ENCODE measurements around the gene SYT2.

Gene SYT2

DNA sequence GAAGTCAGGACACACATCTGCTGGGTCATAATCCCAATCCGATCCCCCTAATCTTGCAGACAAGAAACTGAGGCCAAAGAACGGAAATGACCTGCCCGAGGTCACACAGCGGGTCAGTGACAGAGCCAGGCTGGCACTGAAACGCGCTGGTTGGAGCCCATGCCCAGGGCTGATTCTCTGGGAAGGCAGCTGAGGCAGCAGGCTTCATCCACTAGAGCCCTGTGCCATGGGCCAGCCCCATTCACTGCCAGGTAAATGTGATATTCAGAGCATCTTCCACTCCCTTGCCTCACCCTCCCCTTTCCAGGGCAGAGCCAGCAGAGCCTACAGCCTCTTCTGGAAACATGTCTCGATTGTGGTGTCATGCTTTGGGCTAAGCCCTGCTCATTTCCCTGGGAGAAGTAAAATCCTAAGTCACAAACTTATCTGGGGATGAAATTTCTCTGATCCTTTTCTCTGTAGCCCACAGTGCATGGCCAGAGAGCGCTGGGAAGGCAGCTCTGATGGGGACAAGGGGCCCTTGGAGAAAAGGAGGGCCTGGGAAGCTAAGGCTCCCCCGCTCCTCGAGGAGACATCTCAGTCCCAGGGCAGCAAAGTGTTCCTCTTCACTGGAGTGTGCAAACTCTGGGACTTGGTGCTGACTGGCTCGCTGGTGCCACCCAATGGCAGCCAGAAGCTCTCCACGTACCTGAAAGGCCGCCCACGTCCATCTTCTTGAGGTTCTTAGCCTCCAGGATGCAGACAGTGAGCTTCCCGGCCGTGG is 110.4 kb downstream of the SYT2 start:
- Mint-ChIP-seq H3K27ac (no peak overlapping the region), H3K27me3 (no peaks in the 10 kb centered on the region), H3K4me3 (no peak overlapping the region), H3K9me3 (no peaks in the 10 kb centered on the region), H3K4me1 (peaks cover 5% of the 10 kb centered on the region), H3K36me3 (ENCODE audit: low read depth) (no peaks in the 10 kb centered on the region)
- DNase-seq (peak; percentile 31), ATAC-seq (peak; percentile 49)

GRCh38 chr1:202597090-202597761 is 113.0 kb downstream of the SYT2 start:
- no peak for DNase-seq
- no peaks in the 10 kb centered on the region for H3K36me3 Mint-ChIP-seq (ENCODE audit: low read depth)
- no peaks in the 10 kb centered on the region for H3K9me3 Mint-ChIP-seq
- H3K4me3 Mint-ChIP-seq = no peak overlapping the region
- H3K27ac Mint-ChIP-seq = no peak overlapping the region
- H3K27me3 Mint-ChIP-seq = no peaks in the 10 kb centered on the region
- ATAC-seq = no peak
- peaks cover 5% of the 10 kb centered on the region for H3K4me1 Mint-ChIP-seq

GRCh38 chr1:202596638-202597037 is 113.6 kb downstream of the SYT2 start:
- Mint-ChIP-seq H3K27me3 (no peaks in the 10 kb centered on the region), H3K36me3 (ENCODE audit: low read depth) (no peaks in the 10 kb centered on the region), H3K9me3 (no peaks in the 10 kb centered on the region), H3K27ac (no peak overlapping the region), H3K4me1 (peaks cover 5% of the 10 kb centered on the region), H3K4me3 (no peak overlapping the region)
- no peak for ATAC-seq
- DNase-seq = no peak

DNA sequence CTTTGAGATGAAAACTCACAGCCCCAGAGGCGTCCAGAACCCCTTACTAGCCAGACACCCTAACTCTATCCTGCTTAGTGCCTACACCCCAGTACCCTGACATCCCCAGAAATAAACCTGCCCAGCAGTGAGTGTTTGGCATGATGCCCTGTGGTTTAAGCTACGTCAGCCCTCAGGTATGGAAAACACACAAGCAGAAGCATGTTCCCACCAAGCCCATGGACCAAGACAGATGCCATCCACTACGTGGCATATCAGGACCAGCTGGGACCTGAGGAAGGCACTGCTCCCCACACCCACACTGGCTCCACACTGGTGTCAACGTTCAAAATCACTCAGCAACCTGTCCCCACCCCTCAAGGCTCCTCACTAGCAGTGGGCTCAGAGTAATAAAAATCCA is 116.4 kb downstream of the SYT2 start:
- Mint-ChIP-seq H3K36me3 (ENCODE audit: low read depth) (no peaks in the 10 kb centered on the region), H3K27ac (no peak overlapping the region), H3K4me3 (no peak overlapping the region), H3K4me1 (peaks cover 5% of the 10 kb centered on the region), H3K9me3 (no peaks in the 10 kb centered on the region), H3K27me3 (no peaks in the 10 kb centered on the region)
- no peak for ATAC-seq
- DNase-seq = no peak

DNA sequence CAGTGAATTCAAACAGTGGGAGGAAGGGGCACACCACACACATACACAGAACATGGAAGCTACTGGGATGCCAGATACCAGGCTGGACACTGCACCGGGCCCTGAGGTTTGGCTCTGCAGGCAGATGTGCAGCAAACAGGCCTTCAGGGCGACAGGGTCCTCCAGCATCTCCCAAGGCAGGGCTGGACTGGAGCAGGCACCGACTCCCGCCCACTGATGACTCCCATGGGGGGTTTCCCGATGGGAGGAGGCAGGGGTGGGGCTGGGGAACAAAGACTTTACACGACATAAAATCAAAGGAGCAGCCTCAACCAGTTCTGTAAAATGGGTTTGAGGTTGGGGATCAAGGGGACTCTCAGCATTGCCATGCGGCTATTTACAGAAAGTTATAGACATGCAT is 118.1 kb downstream of the SYT2 start:
- DNase-seq (peak; percentile 6), ATAC-seq (no peak)
- Mint-ChIP-seq H3K4me3 (no peak overlapping the region), H3K27me3 (no peaks in the 10 kb centered on the region), H3K9me3 (no peaks in the 10 kb centered on the region), H3K36me3 (ENCODE audit: low read depth) (no peaks in the 10 kb centered on the region), H3K4me1 (peaks cover 2% of the 10 kb centered on the region), H3K27ac (no peak overlapping the region)

- H3K4me1 Mint-ChIP-seq = no peaks in the 10 kb centered on the region
- H3K27me3 Mint-ChIP-seq = no peaks in the 10 kb centered on the region
- DNase-seq (no peak), ATAC-seq (no peak)
- no peak overlapping the region for H3K27ac Mint-ChIP-seq
- no peaks in the 10 kb centered on the region for H3K36me3 Mint-ChIP-seq (ENCODE audit: low read depth)
- H3K4me3 Mint-ChIP-seq = no peak overlapping the region
- no peaks in the 10 kb centered on the region for H3K9me3 Mint-ChIP-seq
These were observed 118.7 kb downstream of the SYT2 start for GRCh38 chr1:202591515-202591914.

DNA sequence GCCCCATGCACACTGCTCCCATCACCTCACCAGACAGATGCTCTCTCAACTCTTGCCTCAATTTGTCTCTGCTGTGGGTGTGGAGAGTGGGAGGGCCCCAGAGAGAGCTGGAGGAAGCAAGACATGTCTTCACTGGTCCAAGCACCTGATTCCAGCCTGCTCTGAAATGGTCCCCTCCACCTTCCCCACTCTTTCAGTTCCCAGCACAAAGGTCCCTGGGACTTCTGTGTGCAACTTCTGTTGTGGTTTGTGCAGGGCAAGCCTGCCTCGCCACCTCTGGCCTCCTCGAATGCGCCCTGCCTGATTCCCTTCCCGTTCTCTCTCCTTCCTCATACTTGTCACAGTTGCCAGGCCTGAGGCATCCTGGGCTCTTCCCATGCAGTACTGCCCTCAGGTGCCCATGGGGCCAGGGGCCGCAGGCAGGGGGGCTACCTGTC is 119.3 kb downstream of the SYT2 start:
- H3K9me3 Mint-ChIP-seq = no peaks in the 10 kb centered on the region
- peaks cover 2% of the 10 kb centered on the region for H3K4me1 Mint-ChIP-seq
- H3K27me3 Mint-ChIP-seq = no peaks in the 10 kb centered on the region
- ATAC-seq = no peak
- no peak for DNase-seq
- no peak overlapping the region for H3K4me3 Mint-ChIP-seq
- H3K27ac Mint-ChIP-seq = no peak overlapping the region
- H3K36me3 Mint-ChIP-seq (ENCODE audit: low read depth) = no peaks in the 10 kb centered on the region

GRCh38 chr1:202590126-202590525 is 120.1 kb downstream of the SYT2 start:
- no peak for DNase-seq
- Mint-ChIP-seq H3K4me1 (peaks cover 2% of the 10 kb centered on the region), H3K27me3 (no peaks in the 10 kb centered on the region), H3K27ac (no peak overlapping the region), H3K4me3 (no peak overlapping the region), H3K36me3 (ENCODE audit: low read depth) (no peaks in the 10 kb centered on the region), H3K9me3 (no peaks in the 10 kb centered on the region)
- no peak for ATAC-seq

- no peaks in the 10 kb centered on the region for H3K9me3 Mint-ChIP-seq
- no peaks in the 10 kb centered on the region for H3K36me3 Mint-ChIP-seq (ENCODE audit: low read depth)
- peaks cover 2% of the 10 kb centered on the region for H3K4me1 Mint-ChIP-seq
- H3K27me3 Mint-ChIP-seq = no peaks in the 10 kb centered on the region
- H3K4me3 Mint-ChIP-seq = no peak overlapping the region
- DNase-seq = no peak
- no peak overlapping the region for H3K27ac Mint-ChIP-seq
- ATAC-seq = no peak
These were observed 120.9 kb downstream of the SYT2 start for GRCh38 chr1:202589190-202589930.

GRCh38 chr1:202588503-202589189 is 121.6 kb downstream of the SYT2 start:
- ATAC-seq (no peak), DNase-seq (no peak)
- Mint-ChIP-seq H3K27me3 (no peaks in the 10 kb centered on the region), H3K4me3 (no peak overlapping the region), H3K27ac (no peak overlapping the region), H3K4me1 (peaks cover 2% of the 10 kb centered on the region), H3K9me3 (no peaks in the 10 kb centered on the region), H3K36me3 (ENCODE audit: low read depth) (no peaks in the 10 kb centered on the region)

DNA sequence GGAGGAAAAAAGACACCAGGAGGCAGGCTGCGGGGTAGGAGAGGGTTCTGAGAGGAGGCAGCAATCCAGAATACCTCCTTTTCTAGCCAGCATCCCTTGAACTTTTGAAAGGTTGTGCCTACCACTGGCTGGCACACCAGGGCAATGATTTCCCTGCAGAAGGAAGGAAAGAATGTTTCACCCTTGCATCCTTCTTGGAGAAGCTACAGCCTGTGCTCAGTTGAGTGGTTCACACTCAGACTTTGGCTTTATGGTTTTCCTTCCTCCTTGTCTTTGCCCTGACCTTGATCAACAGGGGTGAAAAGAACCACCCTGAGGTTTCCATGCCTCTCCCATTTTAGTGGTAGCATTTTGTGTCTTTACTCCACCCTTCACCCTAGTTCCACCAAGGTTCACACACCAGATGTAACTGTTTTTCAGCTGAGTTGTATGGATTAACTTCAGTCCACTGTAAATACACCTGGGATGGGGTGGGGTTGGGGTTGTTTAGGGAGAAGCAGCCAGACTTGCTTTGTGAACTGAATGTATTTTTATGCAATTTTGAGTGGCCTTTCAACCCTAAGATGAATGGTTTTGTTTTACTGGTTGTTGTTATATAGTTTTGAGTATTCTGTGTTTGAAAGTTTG is 122.3 kb downstream of the SYT2 start:
- ATAC-seq (no peak), DNase-seq (no peak)
- no peak overlapping the region for H3K4me3 Mint-ChIP-seq
- H3K9me3 Mint-ChIP-seq = no peaks in the 10 kb centered on the region
- H3K27me3 Mint-ChIP-seq = no peaks in the 10 kb centered on the region
- H3K36me3 Mint-ChIP-seq (ENCODE audit: low read depth) = no peaks in the 10 kb centered on the region
- peaks cover 2% of the 10 kb centered on the region for H3K4me1 Mint-ChIP-seq
- no peak overlapping the region for H3K27ac Mint-ChIP-seq

DNA sequence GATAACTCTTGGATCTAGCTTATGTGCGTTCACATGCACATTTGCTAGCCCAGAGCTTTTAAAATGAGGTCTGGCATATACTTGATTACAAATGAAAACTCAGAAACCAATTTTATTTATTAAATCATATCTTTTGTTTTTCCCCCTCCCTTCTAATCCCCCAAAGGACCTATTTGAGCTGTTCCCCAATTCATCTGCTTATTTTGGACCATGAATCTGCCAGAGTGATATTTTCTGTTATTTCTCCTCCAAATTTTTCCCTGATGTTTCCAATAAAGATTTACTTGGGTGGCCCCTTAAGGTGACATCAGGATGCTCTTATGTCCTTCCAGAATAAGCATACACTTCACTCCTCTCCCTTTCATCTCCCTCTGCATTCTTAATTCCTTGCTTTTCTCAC is 123.4 kb downstream of the SYT2 start:
- DNase-seq = no peak
- Mint-ChIP-seq H3K36me3 (ENCODE audit: low read depth) (peaks cover 3% of the 10 kb centered on the region), H3K9me3 (no peaks in the 10 kb centered on the region), H3K27ac (no peak overlapping the region), H3K4me3 (no peak overlapping the region), H3K4me1 (peaks cover 2% of the 10 kb centered on the region), H3K27me3 (no peaks in the 10 kb centered on the region)
- no peak for ATAC-seq

GRCh38 chr1:202586018-202586821 is 124.0 kb downstream of the SYT2 start:
- H3K4me3 Mint-ChIP-seq = no peak overlapping the region
- peaks cover 2% of the 10 kb centered on the region for H3K4me1 Mint-ChIP-seq
- H3K27ac Mint-ChIP-seq = no peak overlapping the region
- H3K36me3 Mint-ChIP-seq (ENCODE audit: low read depth) = peaks cover 3% of the 10 kb centered on the region
- no peak for DNase-seq
- ATAC-seq = no peak
- no peaks in the 10 kb centered on the region for H3K9me3 Mint-ChIP-seq
- H3K27me3 Mint-ChIP-seq = no peaks in the 10 kb centered on the region

DNA sequence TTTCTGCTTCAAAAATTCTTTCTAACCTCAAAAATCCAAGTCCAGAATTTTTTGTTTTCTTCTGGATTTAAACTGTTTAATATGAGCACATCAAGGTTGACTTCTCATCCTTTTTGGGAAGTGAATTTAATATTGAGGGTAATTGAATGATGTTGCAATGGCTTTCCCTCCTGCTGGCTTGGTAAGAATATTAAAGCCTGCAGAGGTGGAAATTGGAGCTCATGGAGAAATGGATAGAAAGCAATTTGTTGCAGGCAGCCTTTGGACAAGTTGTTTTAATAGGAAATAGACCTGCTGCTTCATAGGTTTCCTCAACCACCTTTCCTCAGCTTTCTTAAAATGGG is 124.7 kb downstream of the SYT2 start:
- H3K9me3 Mint-ChIP-seq = no peaks in the 10 kb centered on the region
- ATAC-seq (no peak), DNase-seq (no peak)
- H3K27me3 Mint-ChIP-seq = no peaks in the 10 kb centered on the region
- no peak overlapping the region for H3K4me3 Mint-ChIP-seq
- H3K4me1 Mint-ChIP-seq = peaks cover 2% of the 10 kb centered on the region
- peaks cover 5% of the 10 kb centered on the region for H3K36me3 Mint-ChIP-seq (ENCODE audit: low read depth)
- H3K27ac Mint-ChIP-seq = no peak overlapping the region

Data from activated naive CD8-positive, alpha-beta T cell treated with anti-CD3 and anti-CD28 coated beads, Interleukin-2, amount 50 U/mL, for 24 hours (primary cell).